HepG2 (cell line): ENCODE results near the gene SIGMAR1. TPM values are rescaled to one million over a fixed set of nuclear protein-coding genes. Genes with fewer than 3 reads are reported as not detected.

Experiments used
- AGO2 ChIP-seq: fragments of 200-400 bp; formaldehyde crosslinking; optimal IDR thresholded peaks from 2 replicates; pipeline ENCODE3; 2017; ENCODE audit warnings: mild to moderate bottlenecking, low read depth, low read length, moderate library complexity
- AHDC1 ChIP-seq: sonication (generic); formaldehyde crosslinking; IDR thresholded peaks from 2 replicates; pipeline ENCODE4 v1.5.1; 2020; ENCODE audit warnings: mild to moderate bottlenecking, missing genetic modification reagents, borderline replicate concordance
- BATF2 ChIP-seq: sonication (generic); formaldehyde crosslinking; IDR thresholded peaks from 2 replicates; pipeline ENCODE4 v1.8.0; 2022; ENCODE audit warnings: mild to moderate bottlenecking, missing genetic modification reagents, moderate library complexity
- FOXC1 ChIP-seq: sonication (generic); formaldehyde crosslinking; IDR thresholded peaks from 2 replicates; pipeline ENCODE4 v1.8.0; 2022; ENCODE audit warnings: mild to moderate bottlenecking, missing genetic modification reagents, borderline replicate concordance
- HOXA3 ChIP-seq: sonication (generic); formaldehyde crosslinking; IDR thresholded peaks from 2 replicates; pipeline ENCODE4 v1.5.0; 2020; ENCODE audit warnings: missing genetic modification reagents
- KMT2B ChIP-seq: IDR thresholded peaks from 2 replicates; pipeline ENCODE4 v1.6.1; 2016; ENCODE audit warnings: missing genetic modification reagents, missing compliant biosample characterization
- PHF8 ChIP-seq: sonication (generic); formaldehyde crosslinking; IDR thresholded peaks from 2 replicates; pipeline ENCODE4 v1.5.0; 2020; ENCODE audit warnings: missing genetic modification reagents
- SKI ChIP-seq: fragments of 450-650 bp; IDR thresholded peaks from one replicate; pipeline ENCODE4 v1.6.1; 2018; ENCODE audit warnings: mild to moderate bottlenecking; ENCODE audit not compliant: partially characterized antibody
- ZBTB20 ChIP-seq: sonication (generic); formaldehyde crosslinking; IDR thresholded peaks from 2 replicates; pipeline ENCODE4 v1.8.1; 2023; ENCODE audit warnings: missing genetic modification reagents, low read depth, mild to moderate bottlenecking, borderline replicate concordance
- ZBTB38 ChIP-seq: sonication (generic); formaldehyde crosslinking; IDR thresholded peaks from 2 replicates; pipeline ENCODE4 v1.5.1; 2020; ENCODE audit warnings: mild to moderate bottlenecking, missing genetic modification reagents
- ZIK1 ChIP-seq: sonication (generic); formaldehyde crosslinking; IDR thresholded peaks from 2 replicates; pipeline ENCODE4 v1.5.0; 2020; ENCODE audit warnings: mild to moderate bottlenecking, low read depth, missing genetic modification reagents, borderline replicate concordance
- ZNF225 ChIP-seq: sonication (generic); formaldehyde crosslinking; IDR thresholded peaks from 2 replicates; pipeline ENCODE4 v1.4.0; 2020; ENCODE audit warnings: mild to moderate bottlenecking, missing genetic modification reagents
- ZNF232 ChIP-seq: sonication (generic); formaldehyde crosslinking; IDR thresholded peaks from 2 replicates; pipeline ENCODE4 v1.4.0; 2020; ENCODE audit warnings: missing genetic modification reagents, borderline replicate concordance
- ZNF235 ChIP-seq: sonication (generic); formaldehyde crosslinking; IDR thresholded peaks from 2 replicates; pipeline ENCODE4 v1.8.1; 2023; ENCODE audit warnings: mild to moderate bottlenecking, missing genetic modification reagents, borderline replicate concordance
- ZSCAN12 ChIP-seq: sonication (generic); formaldehyde crosslinking; IDR thresholded peaks from 2 replicates; pipeline ENCODE4 v1.9.0; 2021; ENCODE audit warnings: mild to moderate bottlenecking, missing genetic modification reagents
- polyA plus RNA-seq, 8 experiments: library from polyadenylated mRNA; depleted of rRNA in 3 of 8; stranded (reverse) in 7 of 8; unstranded in 1 of 8; fragments of >200 nt; fragmentation: Illumina TruSeq in 4 of 8; extraction: Trizol in 4 of 8; gene quantifications; 2 replicates each; pipeline versions ENCODE4 v1.2.1 to v1.2.3, GENCODE V29; 2011 to 2016; ENCODE audit warnings: low read depth in 4 of 8, missing spikeins in 1 of 8, mixed read lengths in 1 of 8; ENCODE audit not compliant: insufficient read depth in 1 of 8
- total RNA-seq, 5 experiments: library from RNA; depleted of rRNA; stranded (reverse); fragments of >200 nt; fragmentation: Illumina TruSeq; extraction: Trizol; gene quantifications; 2 replicates each; pipeline ENCODE4 v1.2.3, GENCODE V29; 2016; ENCODE audit warnings: low read depth in 1 of 5
- TF ChIP-seq, protein P1 (sequence below): sonication (generic); formaldehyde crosslinking; IDR thresholded peaks from 2 replicates; pipeline ENCODE4 v1.5.1; 2020; ENCODE audit warnings: mild to moderate bottlenecking, missing genetic modification reagents
- TF ChIP-seq, protein P2 (sequence below): sonication (generic); formaldehyde crosslinking; IDR thresholded peaks from 2 replicates; pipeline ENCODE4 v1.8.0; 2022; ENCODE audit warnings: mild to moderate bottlenecking, missing genetic modification reagents

SIGMAR1 gene
- total and polyA plus RNA-seq, 2 of the 13 experiments (the other 11 are each of a cell fraction or from before 2014, with no cell fraction given) = 38.9 to 60.8 TPM

DNA sequence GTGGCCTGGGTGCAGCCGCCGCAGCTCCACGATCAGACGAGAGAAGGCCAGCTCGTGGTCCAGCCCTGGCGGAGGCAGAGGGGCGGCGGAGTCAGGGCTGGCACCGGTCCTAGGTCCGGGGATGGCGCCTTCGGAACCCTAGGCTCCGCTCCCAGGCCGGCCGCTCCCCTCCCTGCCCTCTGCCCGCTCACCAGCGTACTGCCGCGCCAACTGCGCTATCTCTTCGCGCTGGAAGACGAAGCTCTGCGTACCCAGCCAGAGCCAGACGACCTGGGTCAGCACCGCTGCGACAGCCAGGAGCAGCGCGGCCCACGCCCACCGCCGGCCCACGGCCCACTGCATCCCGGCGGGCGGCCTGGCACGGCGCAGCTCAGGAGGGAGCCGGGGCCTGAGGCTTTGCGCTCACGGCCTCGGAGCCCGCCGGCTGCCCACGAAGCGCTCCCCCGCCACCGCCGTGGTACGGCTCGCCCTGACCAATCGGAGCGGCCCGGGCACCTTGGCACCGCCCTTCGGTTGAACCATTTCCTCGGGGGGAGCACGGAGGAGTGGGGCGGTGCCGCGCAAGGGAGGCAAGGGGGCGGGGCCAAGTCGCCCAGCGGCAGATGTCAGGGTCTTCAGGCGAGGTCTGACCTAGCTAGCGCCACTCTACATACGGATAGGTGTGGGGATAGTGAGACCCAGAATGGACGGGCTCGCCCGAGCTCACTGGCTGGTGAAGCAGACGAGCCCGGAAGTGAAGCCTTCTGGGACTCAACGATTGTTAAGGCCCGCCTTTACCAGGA is at the start of gene SIGMAR1 (continued):
- TF ChIP-seq AHDC1 (0 out of 2 replicates have a peak, but pooled peaks have one; percentile 17), ZIK1 (CRISPR knock-in tag) (peak; percentile 81), ZSCAN12 (0 out of 2 replicates have a peak, but pooled peaks have one; percentile 9), FOXC1 (CRISPR knock-in tag) (no peak; the same call in none of the 2 replicates), BATF2 (CRISPR knock-in tag) (no peak), ZNF225 (no peak; the same call in 1 of the 2 replicates), ZBTB20 (no peak; the same call in 1 of the 2 replicates), PHF8 (CRISPR knock-in tag) (peak; percentile 80), ZNF232 (no peak; the same call in 1 of the 2 replicates), SKI (peak; percentile 48), AGO2 (peak; percentile 75), ZBTB38 (CRISPR knock-in tag) (peak; percentile 62; the same call in 1 of the 2 replicates), ZNF235 (0 out of 2 replicates have a peak, but pooled peaks have one; percentile 31), HOXA3 (CRISPR knock-in tag) (peak; percentile 54; the same call in 1 of the 2 replicates), KMT2B (no peak)
- TF ChIP-seq, protein P1, sequence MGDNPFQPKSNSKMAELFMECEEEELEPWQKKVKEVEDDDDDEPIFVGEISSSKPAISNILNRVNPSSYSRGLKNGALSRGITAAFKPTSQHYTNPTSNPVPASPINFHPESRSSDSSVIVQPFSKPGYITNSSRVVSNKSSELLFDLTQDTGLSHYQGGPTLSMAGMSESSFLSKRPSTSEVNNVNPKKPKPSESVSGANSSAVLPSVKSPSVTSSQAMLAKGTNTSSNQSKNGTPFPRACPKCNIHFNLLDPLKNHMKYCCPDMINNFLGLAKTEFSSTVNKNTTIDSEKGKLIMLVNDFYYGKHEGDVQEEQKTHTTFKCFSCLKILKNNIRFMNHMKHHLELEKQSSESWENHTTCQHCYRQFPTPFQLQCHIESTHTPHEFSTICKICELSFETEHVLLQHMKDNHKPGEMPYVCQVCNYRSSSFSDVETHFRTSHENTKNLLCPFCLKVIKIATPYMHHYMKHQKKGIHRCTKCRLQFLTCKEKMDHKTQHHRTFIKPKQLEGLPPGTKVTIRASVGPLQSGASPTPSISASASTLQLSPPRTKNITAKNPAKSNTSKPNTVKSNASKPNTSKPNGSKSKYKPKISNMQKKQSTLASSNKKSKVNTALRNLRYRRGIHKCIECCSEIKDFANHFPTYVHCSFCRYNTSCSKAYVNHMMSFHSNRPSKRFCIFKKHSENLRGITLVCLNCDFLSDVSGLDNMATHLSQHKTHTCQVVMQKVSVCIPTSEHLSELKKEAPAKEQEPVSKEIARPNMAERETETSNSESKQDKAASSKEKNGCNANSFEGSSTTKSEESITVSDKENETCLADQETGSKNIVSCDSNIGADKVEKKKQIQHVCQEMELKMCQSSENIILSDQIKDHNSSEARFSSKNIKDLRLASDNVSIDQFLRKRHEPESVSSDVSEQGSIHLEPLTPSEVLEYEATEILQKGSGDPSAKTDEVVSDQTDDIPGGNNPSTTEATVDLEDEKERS (CRISPR knock-in tag) = peak; percentile 76; the same call in 1 of the 2 replicates
- TF ChIP-seq, protein P2, sequence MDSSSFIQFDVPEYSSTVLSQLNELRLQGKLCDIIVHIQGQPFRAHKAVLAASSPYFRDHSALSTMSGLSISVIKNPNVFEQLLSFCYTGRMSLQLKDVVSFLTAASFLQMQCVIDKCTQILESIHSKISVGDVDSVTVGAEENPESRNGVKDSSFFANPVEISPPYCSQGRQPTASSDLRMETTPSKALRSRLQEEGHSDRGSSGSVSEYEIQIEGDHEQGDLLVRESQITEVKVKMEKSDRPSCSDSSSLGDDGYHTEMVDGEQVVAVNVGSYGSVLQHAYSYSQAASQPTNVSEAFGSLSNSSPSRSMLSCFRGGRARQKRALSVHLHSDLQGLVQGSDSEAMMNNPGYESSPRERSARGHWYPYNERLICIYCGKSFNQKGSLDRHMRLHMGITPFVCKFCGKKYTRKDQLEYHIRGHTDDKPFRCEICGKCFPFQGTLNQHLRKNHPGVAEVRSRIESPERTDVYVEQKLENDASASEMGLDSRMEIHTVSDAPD (CRISPR knock-in tag) = 0 out of 2 replicates have a peak, but pooled peaks have one; percentile 44
